T follicular helper cell (primary cell): ENCODE results near the gene AHSP.
"Not testable (repeated sequence)": the region's sequence is repeated elsewhere in the genome, so short reads cannot be mapped to it uniquely, and the experiment has no call there.

ENCODE experiments used
- DNase-seq: peaks from one replicate; pipeline ENCODE4 v3.0.0-alpha.2; 2020; ENCODE audit warnings: low read depth

Gene AHSP

DNA sequence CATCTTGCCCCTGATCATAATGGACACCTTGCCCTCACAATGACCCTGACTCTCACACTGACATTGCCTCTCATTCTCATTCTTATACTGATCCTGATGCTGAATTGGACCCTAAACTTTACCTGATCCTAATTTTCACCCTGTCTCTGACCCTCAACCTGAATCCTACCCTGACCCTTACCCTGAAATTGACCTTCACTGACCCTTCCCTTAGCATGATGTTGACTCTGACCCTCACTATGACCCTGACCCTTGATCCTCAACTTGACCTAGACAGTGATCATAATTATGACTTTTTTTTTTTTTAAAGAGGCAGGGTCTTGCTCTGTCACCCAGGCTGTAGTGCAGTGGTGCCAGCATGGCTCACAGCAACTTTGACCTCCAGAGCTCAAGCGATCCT lies 3.4 kb downstream of the AHSP start:
- no peak for DNase-seq

GRCh38 chr16:31532120-31532519 lies 4.4 kb downstream of the AHSP start:
- DNase-seq, result no peak

DNA sequence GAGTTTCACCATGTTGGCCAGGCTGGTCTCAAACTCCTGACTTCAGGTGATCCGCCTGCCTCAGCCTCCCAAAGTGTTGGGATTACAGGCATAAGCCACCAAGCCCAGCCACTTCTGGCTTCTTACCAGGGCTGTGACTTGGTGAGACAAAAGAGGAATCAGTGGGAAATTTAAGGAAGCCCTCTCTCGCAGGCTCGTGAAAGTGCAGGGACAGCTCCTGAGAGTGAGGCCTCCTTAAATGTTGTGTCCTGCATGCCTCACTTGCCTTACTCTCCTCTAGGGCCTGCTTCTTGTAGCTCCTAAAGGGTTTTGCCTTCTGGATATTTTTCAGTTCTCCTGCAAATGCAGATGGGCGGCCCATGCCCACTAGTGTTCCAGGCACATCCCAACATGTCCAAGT lies 5.2 kb downstream of the AHSP start:
- DNase-seq, result no peak

- DNase-seq, result no peak
Measured at GRCh38 chr16:31535737-31536136, 8.0 kb downstream of the AHSP start.

GRCh38 chr16:31536804-31537361 lies 9.2 kb downstream of the AHSP start:
- no peak for DNase-seq

DNA sequence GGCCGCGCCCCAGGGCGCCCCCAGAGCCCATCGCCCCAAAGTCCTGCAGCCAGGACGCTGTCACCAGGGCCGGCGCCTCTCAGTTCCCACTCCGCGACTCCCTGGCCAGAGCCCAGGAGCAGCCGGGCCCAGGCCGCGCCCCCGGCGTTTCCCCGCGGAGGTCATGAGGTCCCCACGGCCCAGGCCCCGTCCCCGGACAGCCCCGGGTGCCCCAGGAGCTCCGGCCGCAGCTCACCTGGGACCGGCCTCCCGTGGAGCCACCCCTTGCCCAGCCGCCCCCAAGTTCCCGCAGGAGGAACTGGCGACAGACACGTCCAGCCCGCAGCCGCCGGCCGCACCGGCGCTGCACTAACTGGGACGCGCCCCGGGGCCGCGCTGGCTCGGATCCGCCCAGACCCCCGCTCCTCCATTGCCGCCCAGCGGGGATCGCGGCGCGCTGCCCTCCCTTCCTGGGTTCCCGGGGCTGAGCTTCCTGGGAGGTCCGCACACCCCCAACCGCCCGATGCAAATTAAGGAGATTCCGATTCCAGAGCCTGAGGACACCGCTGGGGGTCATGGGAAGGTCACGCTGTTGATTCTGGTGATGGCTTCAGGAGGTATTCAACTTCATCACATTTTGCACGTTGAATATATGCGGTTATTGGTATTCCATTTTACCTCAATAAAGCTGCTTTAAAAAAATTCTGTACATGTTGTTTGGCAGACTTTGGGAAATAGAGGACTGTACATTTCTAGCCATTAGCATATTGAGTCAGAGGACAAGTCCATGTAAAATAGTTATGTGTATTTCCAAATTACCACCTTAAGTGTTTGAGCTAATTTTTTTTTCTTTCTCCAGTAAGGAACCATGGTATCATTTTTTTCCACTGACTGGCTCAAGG lies 9.9 kb downstream of the AHSP start:
- DNase-seq, result no peak

GRCh38 chr16:31538243-31538598 lies 10.5 kb downstream of the AHSP start:
- not testable (repeated sequence) for DNase-seq

DNA sequence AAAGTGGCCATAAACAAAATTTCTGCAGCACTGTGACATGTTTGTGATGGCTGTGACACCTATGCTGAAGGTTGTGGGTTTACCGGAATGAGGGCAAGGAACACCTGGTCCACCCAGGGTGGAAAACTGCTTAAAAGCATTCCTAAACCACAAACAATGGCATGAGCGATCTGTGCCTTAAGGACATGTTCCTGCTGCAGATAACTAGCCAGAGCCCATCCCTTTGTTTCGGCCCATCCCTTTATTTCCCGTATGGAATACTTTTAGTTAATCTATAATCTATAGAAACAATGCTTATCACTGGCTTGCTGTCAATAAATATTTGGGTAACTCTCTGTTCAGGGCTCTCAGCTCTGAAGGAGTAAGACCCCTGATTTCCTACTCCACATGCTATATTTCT lies 12.1 kb downstream of the AHSP start:
- not testable (repeated sequence) for DNase-seq

GRCh38 chr16:31542763-31543162 lies 15.1 kb downstream of the AHSP start:
- DNase-seq, result no peak

DNA sequence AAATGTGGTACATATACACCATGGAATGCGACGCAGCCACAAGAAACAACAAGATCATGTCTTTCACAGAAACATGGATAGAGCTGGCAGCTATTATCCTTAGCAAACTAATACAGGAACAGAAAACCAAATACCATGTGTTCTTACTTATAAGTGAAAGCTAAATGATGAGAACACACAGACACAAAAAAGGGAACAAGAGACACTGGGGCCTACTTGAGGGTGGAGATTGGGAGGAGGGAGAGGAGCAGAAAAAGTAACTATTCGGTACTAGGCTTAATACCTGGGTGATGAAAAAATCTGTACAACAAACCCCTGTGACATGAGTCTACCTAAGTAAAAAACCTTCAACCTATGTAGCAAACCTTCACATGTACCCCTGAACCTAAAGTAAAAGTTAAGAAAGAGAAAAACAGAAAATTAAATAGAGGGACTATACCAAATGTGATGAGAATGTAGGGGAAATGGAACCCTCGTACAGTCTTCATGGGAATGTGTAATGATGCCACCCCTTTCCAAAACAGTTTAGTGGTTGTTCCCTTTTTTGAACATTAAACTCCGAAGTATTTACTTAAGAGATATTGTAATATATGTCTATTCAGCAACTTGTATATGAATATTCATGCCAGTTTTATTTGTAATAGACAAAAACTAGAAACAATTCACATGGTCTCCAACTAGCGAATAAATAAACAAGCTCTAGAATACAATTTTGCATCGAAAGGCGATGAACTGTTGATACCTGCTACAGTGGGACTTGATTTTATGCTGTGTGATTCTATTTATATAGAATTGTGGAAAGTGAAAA lies 33.9 kb downstream of the AHSP start:
- no peak for DNase-seq

- no peak for DNase-seq
Measured at GRCh38 chr16:31568577-31569359, 41.1 kb downstream of the AHSP start.

DNA sequence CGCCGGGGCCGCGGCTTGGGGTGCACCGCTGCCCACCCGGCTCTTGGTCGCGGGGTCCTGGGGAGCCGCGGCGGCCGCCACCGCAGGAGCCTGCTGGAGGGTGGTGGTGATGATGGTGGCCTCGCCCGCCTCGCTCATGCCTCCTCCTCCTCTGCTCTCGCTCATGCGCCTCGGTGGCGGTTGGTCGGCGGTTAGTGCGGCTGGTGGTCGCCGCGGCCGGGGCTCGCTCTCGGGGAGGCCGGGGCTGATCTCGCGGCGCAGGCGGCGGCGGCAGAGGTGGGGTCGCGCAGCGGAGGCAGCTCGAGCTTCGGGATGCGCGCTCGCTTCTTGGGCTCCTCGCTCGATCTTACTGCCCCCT lies 41.6 kb downstream of the AHSP start:
- no peak for DNase-seq

DNA sequence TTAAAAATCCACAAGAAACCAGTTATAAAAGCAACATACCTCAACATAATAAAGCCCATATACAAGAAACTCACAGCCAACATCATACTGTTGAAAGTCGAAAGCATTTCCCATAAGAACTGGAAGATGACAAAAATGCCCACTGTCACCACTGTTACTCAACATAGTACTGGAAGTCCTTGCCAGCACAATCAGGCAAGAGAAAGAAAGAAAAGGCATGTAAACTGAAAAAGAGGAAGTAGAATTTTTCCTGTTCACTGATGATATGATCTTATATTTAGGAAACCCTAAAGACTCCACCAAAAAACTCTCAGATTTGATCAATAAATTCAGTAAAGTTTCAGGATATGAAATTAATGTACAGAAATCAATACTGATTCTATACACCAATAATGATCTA lies 45.1 kb downstream of the AHSP start:
- DNase-seq, result no peak

DNA sequence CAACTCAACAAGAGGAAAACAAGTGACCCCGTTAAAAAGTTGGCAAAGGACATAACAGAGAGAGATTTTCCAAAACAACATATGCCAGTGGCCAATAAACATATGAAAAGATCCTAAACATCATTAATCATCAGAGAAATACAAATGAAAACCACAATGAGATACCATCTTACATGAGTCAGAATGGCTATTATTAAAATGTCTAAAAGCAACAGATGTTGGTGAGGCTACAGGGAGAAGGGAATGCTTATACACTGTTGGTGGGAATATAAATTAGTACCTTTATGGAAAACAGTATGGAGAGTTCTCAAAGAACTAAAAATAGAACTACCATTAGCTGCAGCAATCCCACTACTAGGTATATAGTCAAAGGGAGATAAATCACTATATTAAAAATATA lies 46.5 kb downstream of the AHSP start:
- DNase-seq, result not testable (repeated sequence)

- DNase-seq, result no peak
Measured at GRCh38 chr16:31577411-31577810, 49.7 kb downstream of the AHSP start.
